Stimulated activated CD8-positive, alpha-beta memory T cell treated with anti-CD3 and anti-CD28 coated beads, Interleukin-2, amount 100 ng/mL, for 48 hours (primary cell): ENCODE results near the gene CORO2B.

Source experiments
- DNase-seq, 2 donors: peaks; one replicate each; pipeline ENCODE4 v3.0.0-alpha.2; 2020; ENCODE audit warnings: low read depth in 2 of 2

The CORO2B gene

DNA sequence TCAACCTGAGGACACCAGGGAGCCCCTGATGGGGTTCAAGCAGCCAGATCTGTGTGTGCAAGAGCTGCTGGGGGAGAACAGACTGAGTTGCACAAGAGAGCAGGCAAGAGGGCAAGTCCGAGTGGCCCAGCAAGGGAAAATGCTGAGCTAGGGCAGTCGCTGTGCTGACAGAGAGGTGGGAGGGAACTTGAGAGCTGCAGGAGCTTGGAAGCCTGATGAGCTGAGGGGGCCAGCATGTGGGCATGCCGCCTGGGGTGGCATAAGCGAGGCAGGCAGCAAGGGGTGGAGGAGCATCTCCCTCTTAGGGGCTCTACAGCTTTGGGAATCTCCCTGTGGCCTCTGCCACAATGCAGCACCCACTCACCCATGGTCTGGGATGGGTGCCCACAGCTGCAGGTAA is 4.7 kb upstream of the CORO2B start:
- no peak for DNase-seq

DNA sequence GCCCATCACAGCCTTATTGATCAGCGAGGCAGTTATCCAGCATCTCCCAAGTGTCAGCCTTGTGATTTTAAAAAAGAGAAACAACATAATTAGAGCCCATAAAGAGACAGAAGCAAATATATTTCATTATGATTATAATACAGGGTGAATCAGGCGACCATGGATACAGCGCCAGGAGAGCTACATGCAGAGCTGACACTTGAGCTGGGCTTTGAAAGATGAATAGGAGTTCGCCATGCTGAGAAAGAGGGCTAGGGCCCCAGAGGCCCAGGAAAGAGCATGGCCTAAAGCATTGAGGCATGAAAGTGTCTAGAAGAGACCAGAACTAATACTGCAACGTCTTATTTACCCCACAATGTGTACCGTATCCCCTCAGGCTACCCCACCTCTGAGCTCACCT is 4.2 kb upstream of the CORO2B start:
- DNase-seq: no peak

DNA sequence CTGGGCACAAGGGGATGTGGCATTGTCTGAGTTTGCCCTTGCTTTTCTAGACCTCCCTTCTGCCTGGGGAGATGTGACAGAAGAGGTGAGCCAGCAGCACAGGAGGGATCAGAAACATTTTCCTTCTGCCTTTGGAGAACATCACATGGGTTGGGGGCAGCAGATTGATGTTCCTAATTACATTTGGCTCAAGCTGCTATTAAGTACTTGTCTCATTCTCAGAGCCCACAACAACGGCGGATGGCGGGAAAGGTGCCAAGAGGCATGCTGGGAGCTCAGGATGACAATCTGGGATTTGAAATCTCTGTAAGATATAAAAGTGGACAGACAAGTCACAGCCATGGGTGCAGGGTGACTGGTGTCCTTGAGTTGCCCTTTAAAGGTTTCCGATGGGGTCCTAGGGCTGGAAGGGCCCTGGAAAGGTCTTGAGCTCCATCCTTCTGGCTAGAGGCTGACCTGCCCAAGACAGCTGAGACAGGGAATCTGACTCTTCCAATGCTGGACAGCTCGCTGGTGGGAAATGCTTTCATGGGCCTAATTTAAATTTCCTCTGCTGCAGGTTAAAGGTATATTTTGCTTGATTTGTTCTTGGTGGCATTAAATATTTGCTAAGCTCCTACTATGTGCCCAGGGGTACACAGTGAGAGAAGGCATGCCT is 2.4 kb upstream of the CORO2B start:
- no peak for DNase-seq

DNA sequence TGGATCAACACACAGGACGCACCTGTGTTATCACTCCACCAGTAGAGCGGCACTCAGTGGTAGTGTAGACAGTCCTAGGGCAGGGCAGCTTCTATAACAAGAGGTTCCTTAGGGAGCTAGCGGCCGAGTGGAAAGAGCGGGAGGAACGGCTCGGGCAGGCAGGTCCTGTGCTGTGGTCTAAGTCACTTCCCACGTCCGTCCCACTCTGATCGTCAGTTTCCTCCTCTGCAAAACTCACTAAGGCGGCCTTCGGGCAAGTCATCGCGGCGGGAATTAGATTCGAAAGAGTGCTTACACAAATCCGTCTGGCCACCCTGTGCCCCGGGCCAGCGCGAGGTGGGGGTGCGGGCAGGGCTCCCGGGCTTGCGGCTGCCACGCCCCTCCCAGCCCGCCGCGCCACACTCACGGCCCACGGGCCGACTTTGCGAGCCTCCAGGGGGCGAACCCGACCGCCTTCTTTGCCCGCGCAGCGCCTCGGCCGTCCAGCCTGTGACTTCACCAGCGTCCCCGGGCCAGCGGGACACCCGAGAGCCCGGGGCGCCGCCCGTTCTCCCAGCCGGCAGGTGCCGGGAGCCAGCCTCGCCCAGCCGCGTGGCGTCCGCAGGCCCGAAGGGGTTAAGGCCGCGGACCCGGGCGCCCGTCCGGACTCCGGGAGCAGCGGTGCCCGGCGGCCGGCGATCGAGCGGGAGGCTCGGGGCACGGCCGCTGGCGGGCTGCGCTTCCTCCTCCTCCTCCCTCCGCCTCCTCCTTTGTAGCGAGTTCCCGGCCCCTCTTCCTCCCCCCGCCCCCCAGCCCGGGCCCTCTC is 416 bp upstream of the CORO2B start:
- DNase-seq: peak in 1 of 2 donors; percentile 21

DNA sequence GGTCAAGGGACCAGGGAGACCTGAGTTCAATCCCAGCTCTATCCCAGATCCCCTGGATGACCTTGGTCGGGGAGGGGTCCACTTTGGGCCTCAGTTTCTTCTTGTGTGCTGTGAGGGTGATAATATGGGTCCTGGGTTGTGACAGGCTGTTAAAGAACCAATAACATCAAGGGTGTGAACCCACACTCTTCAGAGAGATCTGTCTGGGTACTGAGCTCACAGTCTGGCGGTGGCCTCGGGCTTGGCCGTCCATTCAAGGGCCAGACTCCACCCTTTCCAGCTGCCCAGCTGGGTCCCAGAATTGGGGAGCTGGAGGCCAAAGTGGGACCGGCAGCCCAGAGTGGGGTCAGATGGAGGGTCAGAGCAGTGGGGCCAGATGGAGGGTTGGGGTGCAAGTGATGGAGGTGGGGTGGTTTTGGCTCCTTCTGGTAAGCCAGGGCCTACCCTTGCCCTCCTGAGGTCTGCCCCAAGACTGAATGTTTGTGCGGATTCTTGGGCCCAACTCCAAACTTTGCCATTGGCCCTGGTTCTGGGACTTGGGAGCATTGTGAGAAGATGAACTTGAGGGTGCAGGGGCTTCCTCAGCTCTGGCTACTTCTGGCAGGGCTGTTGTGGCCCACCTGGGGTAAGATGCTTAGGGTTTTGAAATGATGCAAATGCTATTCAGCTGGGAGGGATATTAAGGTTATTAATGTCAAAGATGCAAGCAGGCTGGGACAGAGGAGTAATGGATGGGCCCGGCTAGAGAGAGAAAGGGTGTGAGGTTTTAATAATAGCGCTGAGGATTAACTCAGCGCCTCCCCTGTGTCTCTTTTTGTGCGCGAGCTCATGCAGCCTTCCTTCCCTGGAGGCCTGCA is 1.5 kb downstream of the CORO2B start:
- DNase-seq: no peak

DNA sequence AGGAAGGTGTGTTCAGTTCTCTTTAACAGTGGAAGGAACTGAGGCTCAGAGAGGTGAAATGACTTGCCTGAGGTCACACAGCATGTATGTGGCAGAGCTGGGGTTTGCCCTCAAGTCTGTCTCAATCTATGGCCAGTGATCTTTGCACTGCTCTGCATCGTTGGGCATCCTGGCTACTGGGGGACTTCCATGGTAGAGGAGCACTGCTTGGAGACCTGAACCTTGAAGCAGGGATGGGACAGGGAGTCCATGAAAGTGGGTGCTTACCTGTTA is 2.0 kb downstream of the CORO2B start:
- no peak for DNase-seq

DNA sequence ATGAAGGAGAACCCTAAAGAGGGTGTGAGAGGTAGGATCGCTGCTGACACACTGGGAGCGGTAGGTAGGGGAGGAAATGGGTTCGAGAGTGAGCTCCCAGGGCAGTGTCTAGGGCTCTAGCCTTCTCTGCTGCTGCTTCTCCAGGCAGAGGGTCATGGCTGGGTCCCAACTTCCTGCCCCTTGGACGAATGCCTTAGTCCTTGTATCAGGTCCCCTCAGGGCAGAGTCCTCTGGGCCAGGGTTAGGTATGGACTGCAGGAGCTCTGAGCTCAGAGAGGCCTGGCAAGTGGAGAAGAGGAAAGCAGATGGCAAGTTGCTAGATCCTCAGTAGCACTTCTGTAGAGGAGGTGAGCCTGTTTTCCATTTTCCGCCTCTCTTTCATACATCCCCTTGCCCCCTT is 2.9 kb downstream of the CORO2B start:
- DNase-seq: no peak

DNA sequence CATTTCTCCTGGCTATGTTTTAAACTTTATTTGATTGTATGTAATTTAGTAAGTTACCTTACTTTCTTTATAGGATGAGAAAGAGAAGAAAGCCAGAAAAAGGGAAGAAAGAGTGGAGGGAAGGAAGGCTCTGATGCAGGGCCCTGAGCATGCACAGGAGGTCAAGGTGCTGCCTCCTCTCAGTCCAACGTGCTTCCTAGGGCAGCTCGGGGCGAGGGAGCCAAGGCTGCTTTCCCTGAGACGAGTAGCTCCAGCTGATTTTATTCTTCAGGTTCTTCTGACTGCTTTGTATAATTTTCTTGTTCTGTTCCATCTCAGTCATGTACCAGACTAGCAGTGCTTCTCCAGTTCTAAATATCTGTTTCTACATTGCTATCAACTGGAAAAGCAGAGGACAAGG is 3.4 kb downstream of the CORO2B start:
- no peak for DNase-seq

DNA sequence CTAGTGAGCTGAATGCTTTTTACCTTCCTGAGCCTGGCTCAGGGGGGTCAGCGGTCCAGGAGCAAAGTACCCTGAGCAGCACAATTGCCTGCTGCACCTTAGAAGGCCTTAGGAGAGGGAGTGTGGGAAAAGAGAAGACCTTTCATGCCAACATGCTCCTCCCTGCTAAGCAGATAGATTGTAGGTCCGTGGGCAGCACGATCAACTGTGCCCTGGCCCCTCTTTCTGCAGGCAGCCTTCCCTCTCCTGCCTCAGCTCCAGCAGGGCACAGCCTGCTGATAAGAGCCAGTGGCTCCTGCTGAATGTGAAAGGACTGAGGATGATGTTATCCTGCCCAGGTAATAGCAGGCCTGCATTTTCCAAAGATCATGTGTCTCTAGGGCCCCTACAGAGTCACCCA is 4.1 kb downstream of the CORO2B start:
- no peak for DNase-seq

DNA sequence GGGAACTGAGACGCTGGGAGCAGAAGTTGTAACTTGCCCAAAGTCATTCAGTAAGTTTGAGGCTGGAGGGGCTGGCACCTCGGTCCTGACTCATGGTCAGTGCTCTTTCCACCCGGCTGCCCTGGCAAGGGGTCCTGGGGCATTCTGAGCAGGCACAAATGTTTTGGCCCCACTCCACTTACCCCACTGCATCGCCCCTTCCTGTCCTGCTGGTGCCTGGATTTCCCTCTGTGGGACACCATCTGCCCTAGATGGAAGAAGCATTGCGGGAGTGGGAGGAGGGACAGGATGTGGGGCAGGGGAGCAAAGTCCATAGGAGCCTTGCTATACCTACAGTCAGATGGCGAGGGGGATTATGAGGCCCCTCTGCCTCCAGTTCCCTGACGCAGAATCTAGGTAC is 4.5 kb downstream of the CORO2B start:
- no peak for DNase-seq

DNA sequence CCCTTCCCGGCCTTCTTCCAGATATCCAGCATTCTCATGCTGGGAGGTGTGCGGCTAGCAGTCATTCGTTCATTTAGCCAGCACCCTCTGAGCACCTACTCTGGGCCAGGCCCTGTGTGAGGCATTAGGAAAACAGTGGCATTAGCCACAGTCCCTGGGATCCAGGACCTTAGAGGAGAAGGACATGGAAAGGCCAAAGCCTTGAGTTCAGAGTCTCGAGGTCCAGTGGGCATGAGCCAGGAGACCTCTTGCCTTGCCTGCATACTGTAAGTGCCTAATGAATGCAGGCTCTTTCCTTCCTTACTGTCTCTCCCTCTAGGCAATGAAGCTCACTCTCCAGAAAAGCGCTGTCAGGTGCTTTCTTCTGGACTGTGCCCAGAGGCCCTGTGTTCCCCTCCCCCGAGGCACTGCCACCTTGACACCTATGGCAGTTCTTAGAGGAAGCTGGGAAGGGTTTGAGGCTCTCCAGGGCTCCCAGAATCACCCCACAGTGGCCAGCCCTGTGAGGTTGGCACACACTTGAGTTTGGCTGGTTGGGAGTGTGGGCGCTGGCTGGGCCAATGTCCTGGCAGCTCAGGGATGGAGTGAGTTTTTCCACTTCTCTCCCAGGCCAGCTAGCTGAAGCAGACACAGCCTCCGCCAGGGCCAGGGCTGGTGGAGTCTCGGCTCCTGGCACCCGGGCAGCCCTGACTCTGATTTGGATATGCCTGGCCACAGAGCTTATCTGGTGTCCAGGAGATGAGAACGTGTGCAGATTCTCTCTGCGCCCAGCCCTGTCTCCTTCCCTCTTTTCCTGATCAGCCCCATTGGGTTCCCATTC is 5.4 kb downstream of the CORO2B start:
- DNase-seq: no peak

DNA sequence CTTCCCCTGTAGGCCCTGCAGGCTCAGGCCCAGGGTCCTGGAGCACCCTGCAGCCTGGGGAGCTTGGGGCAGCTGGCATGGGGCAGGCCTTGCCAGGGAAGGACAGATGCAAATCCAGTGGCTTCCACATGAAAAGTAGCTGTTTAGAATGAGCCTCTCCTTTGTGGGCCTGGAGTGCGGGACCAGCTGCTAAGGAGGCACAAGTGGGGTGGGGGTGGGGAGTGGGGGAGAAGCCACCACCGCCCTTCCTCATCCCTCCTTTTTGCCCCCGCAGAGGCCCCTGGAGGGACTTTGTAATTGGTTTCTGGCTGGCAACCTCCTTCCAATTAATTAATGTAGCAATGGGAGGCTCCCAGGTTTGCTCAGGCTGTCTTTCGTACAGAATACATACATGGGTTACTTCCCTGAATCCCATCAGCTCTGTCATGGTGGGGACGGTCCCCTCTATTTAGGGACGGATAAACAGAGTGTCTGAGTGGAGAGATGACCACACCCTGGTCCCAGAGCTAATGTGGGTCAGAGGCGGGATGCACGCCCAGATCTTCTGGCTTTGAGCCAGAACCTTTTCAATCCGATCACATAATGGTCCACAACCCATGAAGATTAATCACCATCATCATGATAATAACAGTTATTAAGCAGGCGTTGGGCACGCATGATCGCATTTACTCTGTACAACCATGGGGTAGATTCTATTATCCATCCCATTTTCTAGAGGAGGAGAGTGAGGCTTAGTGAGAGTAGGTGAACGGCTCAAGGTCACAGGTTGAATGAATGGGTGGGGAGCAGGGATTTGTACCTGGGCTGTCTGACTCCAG is 6.2 kb downstream of the CORO2B start:
- DNase-seq: no peak

DNA sequence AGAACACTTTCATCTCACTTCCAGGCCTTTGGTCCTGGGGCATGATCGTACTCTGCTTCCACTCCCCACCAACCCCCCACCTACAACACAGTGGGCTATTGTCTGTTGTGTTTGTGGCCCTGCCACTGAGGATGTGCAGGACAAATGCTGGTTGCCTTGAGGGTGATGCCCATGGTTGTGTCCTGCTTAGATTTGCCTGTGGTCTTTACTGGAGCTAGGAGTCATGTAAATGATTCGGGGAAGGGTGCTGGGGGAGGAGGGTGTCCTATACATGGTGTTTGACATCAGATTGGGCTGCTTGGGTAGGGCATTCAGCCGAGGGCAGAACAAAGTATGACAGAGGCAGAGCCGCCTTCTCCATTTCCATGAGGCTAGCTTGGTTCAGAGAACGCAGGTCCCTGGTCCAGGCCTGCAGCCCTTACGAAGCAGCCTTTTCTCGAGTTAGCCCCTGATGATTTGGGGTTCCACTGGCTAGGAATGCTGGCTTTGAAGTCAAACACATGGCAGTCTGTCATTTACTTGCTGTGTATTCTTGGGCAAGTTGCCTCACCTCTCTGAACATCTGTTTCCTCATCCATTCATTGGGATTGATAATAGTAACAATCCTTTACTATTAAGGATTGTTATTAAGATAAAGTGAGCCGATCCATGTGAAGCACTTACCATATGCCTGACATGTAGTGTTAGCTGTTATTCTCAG is 6.9 kb downstream of the CORO2B start:
- DNase-seq: no peak

DNA sequence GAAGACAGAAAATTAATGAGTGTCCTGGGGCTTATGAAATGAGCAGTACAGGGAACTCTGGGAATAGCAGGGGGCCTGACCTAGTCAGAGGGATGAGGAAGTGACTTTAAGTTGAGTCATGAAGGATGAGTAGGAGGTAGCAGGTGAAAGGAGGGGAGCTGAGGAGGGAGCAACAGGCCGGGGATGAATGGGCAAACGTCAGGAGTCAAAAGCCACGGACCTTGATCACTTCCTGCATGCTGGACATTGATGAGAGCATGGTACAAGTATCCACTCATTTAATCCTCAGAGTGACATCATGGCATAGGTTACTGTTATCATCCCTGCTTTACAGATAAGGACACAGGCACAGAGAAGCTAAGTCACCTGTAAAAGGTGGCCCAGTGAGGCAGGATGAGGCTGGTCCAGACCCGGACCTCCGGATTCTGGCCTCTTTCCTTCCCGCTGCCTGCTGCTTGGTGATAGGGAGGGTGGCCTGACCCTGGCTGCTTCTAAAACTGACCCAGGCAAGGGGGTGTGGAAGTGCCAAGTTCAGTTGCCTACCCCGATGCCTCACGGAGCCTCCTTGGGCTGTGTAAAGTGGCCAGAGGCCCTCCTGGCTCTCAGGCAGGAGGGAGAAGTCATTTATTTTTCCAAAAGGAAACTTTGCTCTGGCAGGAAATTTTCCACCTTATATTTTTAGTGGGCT is 7.6 kb downstream of the CORO2B start:
- DNase-seq: no peak

DNA sequence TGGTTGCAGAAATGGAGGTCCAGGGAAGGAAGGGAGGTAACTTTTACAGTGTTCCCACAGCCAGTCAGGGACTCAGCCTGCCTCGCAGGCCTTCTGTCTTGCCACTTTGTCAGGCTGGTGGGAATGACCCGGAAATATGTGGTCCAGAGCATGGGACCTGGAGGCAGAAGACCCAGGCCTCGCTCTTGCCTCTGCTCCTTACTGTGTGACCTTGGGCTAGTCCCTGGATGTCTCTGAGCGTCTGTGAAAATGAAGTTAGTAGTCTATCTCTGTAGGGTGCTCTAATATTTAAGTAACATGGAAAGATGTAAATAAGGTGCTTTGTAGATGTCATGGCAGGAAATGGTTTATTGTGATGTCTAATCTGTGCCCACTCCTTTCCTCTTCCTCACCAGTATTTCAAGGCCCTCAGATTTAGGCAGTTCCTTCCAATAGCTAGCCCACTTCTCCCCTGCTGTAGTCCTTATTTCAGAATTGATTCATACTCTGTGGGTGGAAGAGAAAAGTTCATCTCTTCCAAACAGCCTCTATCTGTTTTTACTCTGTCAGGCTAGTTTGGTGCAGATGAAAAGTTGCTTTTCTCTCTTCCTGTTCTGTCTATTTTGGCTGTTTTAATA is 9.1 kb downstream of the CORO2B start:
- DNase-seq: no peak

DNA sequence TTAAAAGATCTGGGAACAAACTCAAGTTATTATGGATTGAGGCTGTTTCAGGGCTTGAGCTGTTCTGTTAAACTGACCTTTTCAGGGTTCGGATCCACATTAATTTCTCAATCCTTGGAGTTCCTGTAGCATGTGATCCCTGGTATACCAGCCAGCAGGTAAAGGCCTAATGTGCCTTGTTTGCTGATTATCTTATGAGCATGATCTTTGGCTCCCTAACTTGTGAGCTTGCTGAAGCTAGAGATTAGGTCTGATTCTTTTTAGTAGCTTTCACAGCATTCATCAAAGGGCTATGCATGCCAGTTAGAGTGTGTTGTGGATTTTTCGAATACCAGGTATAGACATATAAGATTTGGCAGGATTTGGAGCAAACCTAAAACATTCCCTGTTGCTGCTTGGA is 10.3 kb downstream of the CORO2B start:
- no peak for DNase-seq

DNA sequence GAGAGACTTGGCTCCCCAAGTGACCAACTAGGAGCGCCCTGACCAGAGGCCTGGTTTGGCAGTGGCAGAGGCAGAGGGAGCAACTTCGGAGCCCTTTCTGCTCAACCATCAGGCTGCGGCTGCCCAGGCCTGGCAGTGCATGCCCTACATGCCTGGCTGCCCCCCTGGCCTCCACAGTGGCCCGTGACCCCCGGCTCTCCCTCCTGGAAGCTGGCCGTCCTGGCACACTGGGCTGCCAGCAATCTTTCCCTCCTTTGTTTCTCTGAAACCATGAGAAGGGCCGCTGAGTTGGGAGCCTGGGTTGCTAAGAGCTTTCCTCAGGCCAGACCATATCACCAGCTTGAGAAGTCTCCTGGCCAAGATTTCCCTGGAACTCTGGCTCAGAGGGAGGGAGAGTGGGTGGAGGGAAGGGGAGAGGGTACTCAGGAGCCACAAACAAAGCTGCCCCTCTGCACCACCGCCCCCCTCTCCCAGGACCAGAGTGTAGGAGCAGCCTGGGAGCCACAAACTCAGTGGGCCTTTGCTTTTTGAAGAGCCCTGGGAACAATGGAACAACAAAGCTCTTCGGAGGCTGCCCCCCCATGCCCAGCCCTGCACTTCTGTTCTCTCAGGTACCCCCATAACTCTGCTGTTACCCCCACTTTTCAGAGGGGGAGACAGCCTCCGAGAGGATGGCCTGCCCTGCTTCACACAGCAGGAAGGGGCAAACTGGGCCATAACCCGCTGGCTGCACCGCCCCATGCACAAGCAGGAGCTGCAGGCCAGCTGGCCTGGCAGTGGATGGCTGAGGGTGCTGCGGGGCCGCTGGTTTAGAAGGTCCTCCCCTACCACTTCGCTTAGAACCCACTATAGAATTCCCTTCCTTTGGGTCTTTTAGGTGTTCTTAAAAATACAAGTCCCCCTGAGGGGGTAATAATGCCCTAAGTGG is 11.3 kb downstream of the CORO2B start:
- DNase-seq: no peak

DNA sequence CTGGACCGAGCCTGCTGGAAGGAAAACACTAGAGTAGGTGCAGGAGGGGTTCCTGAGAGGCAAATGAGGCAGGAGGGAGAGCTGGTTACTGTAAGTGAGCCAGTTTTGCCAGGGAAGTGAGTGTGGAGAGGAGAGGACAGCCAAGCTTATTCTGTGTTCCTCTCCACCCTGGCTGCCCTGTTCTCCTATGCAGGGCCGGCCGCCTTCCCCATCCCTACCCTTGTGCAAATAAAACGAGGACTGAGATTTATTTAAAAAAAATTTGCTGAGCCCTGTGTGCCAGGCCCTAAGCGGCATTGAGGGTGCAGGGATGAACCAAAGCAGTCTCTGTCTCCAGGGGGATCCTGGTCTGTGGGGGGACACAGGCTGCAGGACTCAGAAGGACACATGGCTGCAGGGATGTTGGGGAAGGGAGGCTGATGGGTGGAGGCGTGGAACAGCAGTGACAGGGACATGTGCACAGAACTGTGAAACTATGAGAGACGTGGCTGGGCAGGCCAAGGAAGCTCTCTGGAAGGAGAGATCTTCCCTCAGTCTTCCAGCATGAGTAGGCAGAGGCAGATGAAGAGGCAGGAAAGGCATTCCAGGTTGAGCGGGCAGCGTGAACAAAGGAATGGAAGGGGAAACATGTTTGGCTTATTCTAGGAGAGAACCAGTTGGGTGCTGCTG is 12.1 kb downstream of the CORO2B start:
- DNase-seq: no peak
